Lower leg skin (tissue), 3 donors: ENCODE results near the gene PNKD.
A peak's percentile ranks its signal among the peaks of the same experiment; 100 is the strongest.

Experiments used
- CTCF ChIP-seq, 3 donors: fragments of 450-650 bp; IDR thresholded peaks; one replicate each; pipeline ENCODE4 v1.5.1; 2016; ENCODE audit warnings: antibody characterized with exemption in 3 of 3, mild to moderate bottlenecking in 3 of 3, moderate library complexity in 2 of 3
- POLR2A ChIP-seq, 2 donors: fragments of 450-650 bp; IDR thresholded peaks; one replicate each; pipeline ENCODE4 v1.6.1; 2016 to 2017; ENCODE audit warnings: antibody characterized with exemption in 2 of 2, mild to moderate bottlenecking in 1 of 2, moderate library complexity in 1 of 2

DNA sequence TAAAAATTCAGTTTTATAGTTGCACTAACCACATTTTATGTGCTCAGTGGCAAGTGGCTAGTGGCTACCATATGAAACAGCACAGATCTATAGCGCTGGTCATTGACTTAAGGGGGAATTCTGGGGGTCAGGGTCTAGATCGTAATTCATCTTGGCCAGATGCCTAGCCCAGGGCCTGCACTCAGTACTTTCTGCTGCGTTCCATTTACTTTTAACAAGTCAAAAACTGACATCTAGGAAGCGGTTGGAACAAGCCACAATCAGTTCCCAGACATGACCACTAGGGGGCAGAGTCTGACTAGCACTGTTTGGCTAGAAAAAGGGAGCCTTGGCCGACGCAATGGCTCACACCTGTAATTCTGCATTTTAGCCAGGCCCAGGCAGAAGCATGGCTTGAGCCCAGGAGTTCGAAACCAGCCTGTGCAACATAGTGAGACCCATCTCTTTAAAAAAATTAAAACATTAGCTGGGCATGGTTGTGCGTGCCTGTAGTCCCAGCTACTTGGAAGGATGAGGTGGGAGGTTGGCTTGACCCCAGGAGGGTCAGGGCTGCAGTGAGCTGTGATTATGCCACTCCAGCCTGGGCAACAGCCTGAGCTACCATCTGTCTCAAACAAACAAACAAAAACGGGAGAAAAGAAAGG lies 31.0 kb downstream of the PNKD start:
- TF ChIP-seq CTCF (IDR thresholded peaks at IDR 0.05) (peak in 2 of 3 donors; percentile 9 to 91), POLR2A (IDR thresholded peaks at IDR 0.05) (no peak)
